Calu3 (cell line): Measurements from ENCODE around the gene CTIF. TPM values are rescaled to one million over a fixed set of nuclear protein-coding genes. Genes with fewer than 3 reads are reported as not detected.

Experiments used
- BruUV-seq: library from RNA; stranded (reverse); fragments of 400-500 nt; replicated peaks from 2 replicates; lab custom pipeline; 2021; lab: Mats Ljungman, UMichigan
- CTCF ChIA-PET: fragments of 300-600 bp; sonication (Branson Sonifier 250); formaldehyde crosslinking; loops from one replicate; lab custom pipeline; 2022; ENCODE audit warnings: antibody characterized with exemption; lab: Charles Lee
- DNase-seq: peaks from one replicate; pipeline ENCODE4 v3.0.0; 2022
- H3K27ac Mint-ChIP-seq: one replicate; pipeline ENCODE4 v1.8.0; 2022; ENCODE audit warnings: mixed read lengths; ENCODE audit not compliant: unreplicated experiment
- H3K27me3 Mint-ChIP-seq: one replicate; pipeline ENCODE4 v1.8.0; 2022; ENCODE audit warnings: mixed read lengths; ENCODE audit not compliant: unreplicated experiment
- H3K36me3 Mint-ChIP-seq: one replicate; pipeline ENCODE4 v1.8.0; 2022; ENCODE audit warnings: mild to moderate bottlenecking, moderate library complexity, mixed read lengths; ENCODE audit not compliant: insufficient read depth, unreplicated experiment
- H3K4me1 Mint-ChIP-seq: one replicate; pipeline ENCODE4 v1.8.0; 2022; ENCODE audit warnings: mild to moderate bottlenecking, low read depth, mixed read lengths; ENCODE audit not compliant: unreplicated experiment
- H3K4me3 Mint-ChIP-seq: one replicate; pipeline ENCODE4 v1.8.0; 2022; ENCODE audit warnings: mild to moderate bottlenecking, low read depth, moderate library complexity, mixed read lengths; ENCODE audit not compliant: unreplicated experiment
- H3K9me3 Mint-ChIP-seq: one replicate; pipeline ENCODE4 v1.8.0; 2022; ENCODE audit warnings: low read depth, mixed read lengths; ENCODE audit not compliant: unreplicated experiment
- CTCF ChIP-seq: fragments of 200-600 bp; IDR thresholded peaks from one replicate; pipeline ENCODE4 v1.8.0; 2022; ENCODE audit warnings: antibody characterized with exemption; ENCODE audit not compliant: unreplicated experiment
- intact Hi-C: fragments of 100-400 bp; cut with micrococcal nuclease; formaldehyde crosslinking; loops from one replicate; pipeline ENCODE4 v1.10.0; 2022; ENCODE audit not compliant: unreplicated experiment
- total RNA-seq: library from RNA; stranded (reverse); gene quantifications from 2 replicates; pipeline ENCODE4 v1.2.3, GENCODE V29; 2022

CTIF gene
- total RNA-seq, 1 experiment from 2014 or later = 40.8 TPM

- TF ChIP-seq CTCF = no peak
- intact Hi-C loops = no loop called here
- no peaks in the 10 kb centered on the region for H3K27me3 Mint-ChIP-seq
- no TSS peak for BruUV-seq
- DNase-seq = no peak
- no peaks in the 10 kb centered on the region for H3K36me3 Mint-ChIP-seq
- H3K4me3 Mint-ChIP-seq = no peak overlapping the region
- H3K4me1 Mint-ChIP-seq = peaks cover 17% of the 10 kb centered on the region
- no peak overlapping the region for H3K27ac Mint-ChIP-seq
- H3K9me3 Mint-ChIP-seq = no peaks in the 10 kb centered on the region
- CTCF ChIA-PET = no interaction called here
These were observed 277.7 kb downstream of the CTIF start for GRCh38 chr18:48816554-48816953.

GRCh38 chr18:48817021-48817461 is 278.2 kb downstream of the CTIF start:
- Mint-ChIP-seq H3K9me3 (no peaks in the 10 kb centered on the region), H3K36me3 (no peaks in the 10 kb centered on the region), H3K4me1 (peaks cover 17% of the 10 kb centered on the region), H3K4me3 (no peak overlapping the region), H3K27ac (no peak overlapping the region), H3K27me3 (no peaks in the 10 kb centered on the region)
- no peak for DNase-seq
- TF ChIP-seq CTCF = no peak
- intact Hi-C loops = no loop called here
- no TSS peak for BruUV-seq
- CTCF ChIA-PET = no interaction called here

GRCh38 chr18:48818329-48819254 is 279.8 kb downstream of the CTIF start:
- H3K36me3 Mint-ChIP-seq = peaks cover 4% of the 10 kb centered on the region
- intact Hi-C loops = no loop called here
- H3K27me3 Mint-ChIP-seq = no peaks in the 10 kb centered on the region
- CTCF ChIA-PET = interaction anchor here (0.6 kb wide), 1 partner anchor 18 kb away, joined by 3 read pairs; no protein-coding TSS in a partner anchor
- no peak for DNase-seq
- H3K4me3 Mint-ChIP-seq = no peak overlapping the region
- no peaks in the 10 kb centered on the region for H3K9me3 Mint-ChIP-seq
- H3K4me1 Mint-ChIP-seq = peaks cover 11% of the 10 kb centered on the region
- no peak for TF ChIP-seq CTCF
- H3K27ac Mint-ChIP-seq = no peak overlapping the region
- no TSS peak for BruUV-seq

- Mint-ChIP-seq H3K27me3 (no peaks in the 10 kb centered on the region), H3K4me3 (no peak overlapping the region), H3K9me3 (no peaks in the 10 kb centered on the region), H3K36me3 (peaks cover 4% of the 10 kb centered on the region), H3K4me1 (peaks cover 4% of the 10 kb centered on the region), H3K27ac (no peak overlapping the region)
- intact Hi-C loops = no loop called here
- no TSS peak for BruUV-seq
- no peak for TF ChIP-seq CTCF
- no peak for DNase-seq
- CTCF ChIA-PET = interaction anchor here (0.6 kb wide), 1 partner anchor 17 kb away, joined by 3 read pairs; no protein-coding TSS in a partner anchor
These were observed 280.4 kb downstream of the CTIF start for GRCh38 chr18:48819276-48819675.
